ENCODE measurements around the gene SULT2A1. TPM values are rescaled to one million over a fixed set of nuclear protein-coding genes. Genes with fewer than 3 reads are reported as not detected.

Gene SULT2A1
- total and polyA plus RNA-seq, 2 of the 8 experiments (the other 6 are each of a cell fraction or from before 2014, with no cell fraction given): not detected

DNA sequence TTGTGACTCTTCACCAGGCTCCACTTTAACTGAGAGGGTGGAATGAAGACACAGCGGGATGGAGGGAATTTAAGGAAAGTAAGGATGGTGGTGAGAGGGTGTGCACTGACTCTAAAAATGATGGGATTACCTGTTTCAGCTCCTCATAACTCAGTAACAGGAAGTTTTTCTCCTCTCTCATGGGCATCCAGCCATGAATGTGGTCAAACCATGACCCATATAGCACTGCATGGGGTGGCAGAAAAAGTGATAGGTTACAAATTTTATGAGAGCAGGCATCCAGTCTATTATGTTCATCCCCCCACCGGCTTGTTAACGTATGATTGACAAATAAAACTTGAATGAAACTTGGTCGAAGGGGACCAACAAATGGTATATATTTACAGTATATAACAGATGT is 7.2 kb downstream of the SULT2A1 start:
- Histone ChIP-seq H3K18ac (ENCODE audit: extremely low read depth, low read length) (no peak overlapping the region), H4K91ac (replicated peaks; ENCODE audit: insufficient read length, low read length) (no peak overlapping the region), H2BK20ac (ENCODE audit: low read length) (no peak overlapping the region), H2AK5ac (ENCODE audit: low read depth, low read length) (no peak overlapping the region), H3K4ac (replicated peaks; ENCODE audit: insufficient read length, low read depth, low read length) (no peak overlapping the region), H4K5ac (ENCODE audit: insufficient read length, low read depth, low read length) (no peak overlapping the region), H2BK15ac (ENCODE audit: low read length) (no peak overlapping the region), H3K56ac (replicated peaks; ENCODE audit: insufficient read length, low read depth, low read length) (no peak overlapping the region), H3K23me2 (ENCODE audit: low read depth, low read length) (no peaks in the 10 kb centered on the region), H3K4me3 (ENCODE audit: extremely low read depth in 1 of 4, insufficient read depth in 2 of 4, low read depth in 3 of 4, low read length in 4 of 4) (no peak overlapping the region), H4K20me1 (replicated peaks in 1 of 2; ENCODE audit: control insufficient read depth in 1 of 2, insufficient read depth in 2 of 2, low read length in 2 of 2) (no peaks in the 10 kb centered on the region), H2AFZ (ENCODE audit: low read length) (no peak overlapping the region), H3K4me1 (replicated peaks in 1 of 4; ENCODE audit: control insufficient read depth in 3 of 4, insufficient read depth in 4 of 4, low read length in 3 of 4) (no peaks in the 10 kb centered on the region), H3K9ac (replicated peaks in 1 of 4; ENCODE audit: extremely low read depth in 1 of 4, low read depth in 3 of 4, low read length in 3 of 4) (no peak overlapping the region), H2BK120ac (replicated peaks; ENCODE audit: low read depth, low read length) (no peak overlapping the region), H3K23ac (ENCODE audit: insufficient read length) (no peak overlapping the region), H4K8ac (ENCODE audit: extremely low read depth, insufficient read depth, low read length) (no peak overlapping the region), H3K36me3 (ENCODE audit: control insufficient read depth in 2 of 4, insufficient read depth in 4 of 4, low read length in 3 of 4) (no peaks in the 10 kb centered on the region), H2BK5ac (ENCODE audit: low read depth, low read length) (no peak overlapping the region), H3K14ac (ENCODE audit: insufficient read length) (no peak overlapping the region), H3K79me2 (ENCODE audit: control insufficient read depth in 1 of 2, insufficient read depth in 2 of 2, low read length in 2 of 2) (no peaks in the 10 kb centered on the region), H3K79me1 (ENCODE audit: low read depth, low read length) (no peaks in the 10 kb centered on the region), H3K9me3 (ENCODE audit: insufficient read depth in 2 of 2, low read depth in 1 of 2, low read length in 1 of 2) (no peaks in the 10 kb centered on the region), H2BK12ac (ENCODE audit: low read depth, low read length) (no peak overlapping the region), H3K4me2 (ENCODE audit: insufficient read depth in 1 of 2, low read depth in 2 of 2, low read length in 2 of 2) (no peak overlapping the region), H3K27ac (ENCODE audit: low read depth, low read length) (no peak overlapping the region), H3K27me3 (replicated peaks in 1 of 4; ENCODE audit: control insufficient read depth in 3 of 4, extremely low read depth in 1 of 4, insufficient read depth in 3 of 4, low read length in 3 of 4) (no peaks in the 10 kb centered on the region)
- ChIA-PET POLR2A (ENCODE audit: partially characterized antibody) (no interaction called here), CTCF (ENCODE audit: partially characterized antibody) (interaction anchor here (2.1 kb wide), 1 partner anchor 10 kb away, joined by 8 read pairs; no protein-coding TSS in a partner anchor)
- TF ChIP-seq NRF1 (IDR thresholded peaks at IDR 0.05; ENCODE audit: low read depth, low read length) (no peak), SIX5 (IDR thresholded peaks at IDR 0.05; ENCODE audit: low read depth, low read length) (no peak), KDM1A (IDR thresholded peaks at IDR 0.05; ENCODE audit: borderline replicate concordance, low read length) (no peak), POLR2AphosphoS5 (IDR thresholded peaks at IDR 0.05; ENCODE audit: low read depth, low read length) (no peak), CBX8 (IDR thresholded peaks at IDR 0.05; ENCODE audit: borderline replicate concordance, low read depth, low read length) (no peak), EP300 (IDR thresholded peaks at IDR 0.05; ENCODE audit: borderline replicate concordance in 1 of 2, low read depth in 2 of 2, low read length in 2 of 2) (no peak), SP2 (IDR thresholded peaks at IDR 0.05; ENCODE audit: low read length) (no peak), POLR2A (IDR thresholded peaks at IDR 0.05; ENCODE audit: control extremely low read depth in 1 of 2, low read depth in 2 of 2, low read length in 2 of 2) (no peak), CHD1 (IDR thresholded peaks at IDR 0.05; ENCODE audit: low read depth, low read length) (no peak), POU5F1 (IDR thresholded peaks at IDR 0.05; ENCODE audit: low read depth, low read length) (no peak)
- FAIRE-seq (no peak), DNase-seq (ENCODE audit: low read depth in 1 of 2, low spot score in 2 of 2) (no peak)
- 70% methylated on average over 4 of the region's 4 CpGs; no CpG with 5 or more reads in 1 of the 2 experiments for WGBS, 2 experiments (ENCODE audit: extremely low coverage in 1 of 2, insufficient coverage in 1 of 2, insufficient read length in 1 of 2, insufficient replicate concordance in 2 of 2, low coverage in 1 of 2, low lambda C conversion rate in 2 of 2, missing lambda C conversion rate in 1 of 2)
